Psoas muscle (tissue), 8 donors: Measurements from ENCODE around the gene PCNX1. TPM values are rescaled to one million over a fixed set of nuclear protein-coding genes. Genes with fewer than 3 reads are reported as not detected.

Source experiments
- ATAC-seq, 4 donors: fragments of 200-7000 bp; cut with Tn5 transposase; one replicate each; pipeline ENCODE4 v1.9.1; 2020; ENCODE audit warnings: moderate library complexity in 3 of 4, mild to moderate bottlenecking in 2 of 4
- DNase-seq, 2 donors: peaks; one replicate each; pipeline ENCODE4 v3.0.0-alpha.2; 2020
- H3K27ac ChIP-seq: fragments of 200-600 bp; one replicate; pipeline ENCODE4 v1.8.0; 2022
- H3K27me3 ChIP-seq, 3 donors: fragments of 200-600 bp in 1 of 3; one replicate each; pipeline versions ENCODE4 v1.6.1 to v1.8.0; 2013 to 2022; ENCODE audit warnings: low read length in 2 of 3, mild to moderate bottlenecking in 2 of 3, moderate library complexity in 1 of 3; ENCODE audit not compliant: insufficient read depth in 3 of 3
- H3K36me3 ChIP-seq, 2 donors: fragments of 200-600 bp in 1 of 2; one replicate each; pipeline versions ENCODE4 v1.6.1 to v1.8.0; 2013 to 2022; ENCODE audit warnings: low read depth in 1 of 2, mild to moderate bottlenecking in 1 of 2, moderate library complexity in 1 of 2; ENCODE audit not compliant: insufficient read depth in 1 of 2
- H3K4me1 ChIP-seq: fragments of 200-600 bp; one replicate; pipeline ENCODE4 v1.8.0; 2022
- H3K4me3 ChIP-seq: fragments of 200-600 bp; one replicate; pipeline ENCODE4 v1.8.0; 2022; ENCODE audit warnings: mild to moderate bottlenecking
- H3K9me3 ChIP-seq: fragments of 200-600 bp; one replicate; pipeline ENCODE4 v1.8.0; 2022
- CTCF ChIP-seq: fragments of 200-600 bp; IDR thresholded peaks from one replicate; pipeline ENCODE4 v1.8.0; 2022; ENCODE audit warnings: antibody characterized with exemption
- WGBS, 3 donors: extraction: QIAGEN DNeasy Blood & Tissue Kit; methylation state at CpG; one replicate each; pipeline versions ENCODE4 v1.1.6 to v1.1.7; 2013; 5-methylcytosine and 5-hydroxymethylcytosine counted together
- intact Hi-C, 2 donors: fragments of 100-400 bp; cut with DNase I; formaldehyde crosslinking; loops; one replicate each; pipeline versions ENCODE4 v1.11.0 to v1.14.2; 2022
- polyA plus RNA-seq, 3 donors: library from polyadenylated mRNA; stranded (reverse); fragments of 200-250 nt; gene quantifications; one replicate each; pipeline ENCODE4 v1.2.3, GENCODE V29; 2013
- total RNA-seq, 4 donors: library from RNA; stranded (reverse); fragmentation: NEBNext Ultra II Directional in 2 of 4; extraction: Animal tissue kit (Norgen Biotek cat#: 25700) in 2 of 4; gene quantifications; one replicate each; pipeline versions ENCODE4 v1.2.1 to v1.2.4, GENCODE V29; 2021 to 2023
- donor health status: healthy with polysubstance abuse.
- donor health status: DM: no; HTN: no; CAD: no; lungs with moderate emphysema.
- donor health status: Bipolar disorder and iron deficiency.
- donor health status: healthy.
- donor health status: DM: yes; HTN: yes; CAD: no.
- donor health status: DM: no; HTN: no; CAD: no.
- donor health status: DM: no; HTN: no; CAD: no.
- donor health status: DM: yes; HTN: yes; CAD: no.

Gene PCNX1
- total and polyA plus RNA-seq, 7 donors, result 5.2 to 48.1 (median 29.1) TPM

- no peak for DNase-seq
- TF ChIP-seq CTCF, result no peak
- no peaks in the 10 kb centered on the region for H3K36me3 ChIP-seq
- no peaks in the 10 kb centered on the region for H3K27me3 ChIP-seq
- H3K4me3 ChIP-seq, result no peak overlapping the region
- no peaks in the 10 kb centered on the region for H3K9me3 ChIP-seq
- intact Hi-C loops, result no loop called here
- no peaks in the 10 kb centered on the region for H3K4me1 ChIP-seq
- 79 to 92% (median 79%) methylated on average over 10 of the region's 10 CpGs for WGBS, 3 donors
- no peak overlapping the region for H3K27ac ChIP-seq
- ATAC-seq, result no peak
These were observed 81.2 kb downstream of the PCNX1 start for GRCh38 chr14:70988452-70988851.

- ATAC-seq, result no peak
- Histone ChIP-seq H3K27ac (no peak overlapping the region), H3K27me3 (no peaks in the 10 kb centered on the region), H3K9me3 (no peaks in the 10 kb centered on the region), H3K4me3 (no peak overlapping the region), H3K36me3 (peaks cover 0 to 10% of the 10 kb centered on the region in 2 donors), H3K4me1 (no peaks in the 10 kb centered on the region)
- DNase-seq, result no peak
- TF ChIP-seq CTCF, result no peak
- intact Hi-C loops, result no loop called here
These were observed 86.7 kb downstream of the PCNX1 start for GRCh38 chr14:70993931-70994330.

- Histone ChIP-seq H3K36me3 (peaks cover 0 to 10% of the 10 kb centered on the region in 2 donors), H3K27me3 (no peaks in the 10 kb centered on the region), H3K27ac (no peak overlapping the region), H3K4me3 (no peak overlapping the region), H3K4me1 (no peaks in the 10 kb centered on the region), H3K9me3 (no peaks in the 10 kb centered on the region)
- no peak for ATAC-seq
- no peak for TF ChIP-seq CTCF
- intact Hi-C loops, result no loop called here
- DNase-seq, result no peak
- WGBS, 3 donors, result 94 to 100% (median 100%) methylated on average over 1 of the region's 1 CpG
These were observed 88.0 kb downstream of the PCNX1 start for GRCh38 chr14:70995211-70995610.

- ATAC-seq, result no peak
- intact Hi-C loops, result no loop called here
- Histone ChIP-seq H3K4me3 (no peak overlapping the region), H3K4me1 (no peaks in the 10 kb centered on the region), H3K27me3 (no peaks in the 10 kb centered on the region), H3K9me3 (no peaks in the 10 kb centered on the region), H3K27ac (no peak overlapping the region), H3K36me3 (peaks cover 0 to 10% of the 10 kb centered on the region in 2 donors)
- WGBS, 3 donors, result 79 to 86% (median 81%) methylated on average over 3 of the region's 3 CpGs
- no peak for DNase-seq
- no peak for TF ChIP-seq CTCF
These were observed 88.4 kb downstream of the PCNX1 start for GRCh38 chr14:70995671-70996070.

GRCh38 chr14:70999117-70999516 lies 91.9 kb downstream of the PCNX1 start:
- no peak for TF ChIP-seq CTCF
- Histone ChIP-seq H3K4me1 (no peaks in the 10 kb centered on the region), H3K27ac (no peak overlapping the region), H3K4me3 (no peak overlapping the region), H3K36me3 (peaks cover 0 to 15% of the 10 kb centered on the region in 2 donors), H3K27me3 (no peaks in the 10 kb centered on the region), H3K9me3 (no peaks in the 10 kb centered on the region)
- no peak for ATAC-seq
- DNase-seq, result no peak
- intact Hi-C loops, result no loop called here
- 90 to 93% (median 91%) methylated on average over 1 of the region's 1 CpG for WGBS, 3 donors
